ENCODE data around the gene CHST10. TPM values are rescaled to one million over a fixed set of nuclear protein-coding genes. Genes with fewer than 3 reads are reported as not detected.

CHST10 gene
- total and polyA plus RNA-seq, 10 of the 15 experiments (the other 5 are each of a cell fraction or from before 2014, with no cell fraction given) = 2.0 to 22.5 (median 15.7) TPM

DNA sequence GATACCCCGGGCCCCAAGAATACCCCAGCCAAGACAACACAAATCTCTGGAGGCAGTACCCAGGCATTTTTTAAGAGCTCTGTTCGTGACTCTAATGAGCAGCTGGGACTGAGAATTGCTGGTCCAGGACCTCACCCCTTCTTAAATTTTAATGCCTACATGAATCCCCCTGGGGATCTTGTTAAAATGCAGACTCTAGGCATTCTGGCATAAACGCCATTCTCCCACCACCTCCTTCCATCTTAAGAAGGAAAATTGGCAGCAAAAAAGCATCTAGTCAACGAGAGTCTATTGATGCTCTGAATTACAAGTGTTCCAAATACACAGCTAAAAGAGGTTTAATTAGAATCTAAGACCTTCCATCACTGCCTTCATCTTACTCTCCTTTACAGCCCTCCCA, 5.0 kb downstream of the CHST10 start:
- no peak overlapping the region for H2AFZ ChIP-seq (ENCODE audit: control insufficient read depth, low read depth, low read length)
- no peaks in the 10 kb centered on the region for H4K20me1 ChIP-seq (ENCODE audit: control insufficient read depth, insufficient read depth)
- no peak for DNase-seq (ENCODE audit: low read depth, low spot score)
- WGBS (ENCODE audit: insufficient coverage, insufficient replicate concordance, low lambda C conversion rate, missing lambda C conversion rate) = 97% methylated on average over 4 of the region's 4 CpGs
- in situ Hi-C loops (cut with MboI) = no loop called here
- no peak overlapping the region for H3K4me2 ChIP-seq (ENCODE audit: control insufficient read depth, insufficient read depth)
- ChIA-PET POLR2A (interaction anchor here (2.3 kb wide), 1 partner anchor 17 kb away, joined by 9 read pairs; no protein-coding TSS in a partner anchor), CTCF (interaction anchor here (0.7 to 3.6 kb wide), 3 partner anchors 10 to 31 kb away, joined by 3 to 15 read pairs (median 4); no protein-coding TSS in a partner anchor), SMC1A (ENCODE audit: uncharacterized antibody, unreplicated experiment) (interaction anchor here (1.6 to 2.0 kb wide), 2 partner anchors 10 to 14 kb away, joined by 4 to 6 read pairs; no protein-coding TSS in a partner anchor), RAD21 (ENCODE audit: unreplicated experiment) (interaction anchor here (1.4 to 1.6 kb wide), 2 partner anchors 16 to 18 kb away, joined by 3 to 4 read pairs; no protein-coding TSS in a partner anchor)
- no peak for FAIRE-seq
- intact Hi-C loops (cut with micrococcal nuclease; ENCODE audit: unreplicated experiment) = no loop called here
- H3K27ac ChIP-seq (ENCODE audit: control insufficient read depth, insufficient read depth) = no peak overlapping the region
- no peak overlapping the region for H3K9ac ChIP-seq (ENCODE audit: control insufficient read depth, insufficient read depth, low read length)
- H3K4me1 ChIP-seq (ENCODE audit: control insufficient read depth, insufficient read depth, low read length) = peaks cover 3% of the 10 kb centered on the region; the same call in 1 of the 2 replicates
- H3K9me3 ChIP-seq (replicated peaks; ENCODE audit: control insufficient read depth, insufficient read depth, low read length) = no peaks in the 10 kb centered on the region
- H3K36me3 ChIP-seq (ENCODE audit: control insufficient read depth in 2 of 2, insufficient read depth in 2 of 2, low read length in 1 of 2) = peaks cover 0 to 4% of the 10 kb centered on the region in 2 experiments; a peak in 2 of 4 replicates
- H3K27me3 ChIP-seq (replicated peaks in 1 of 2; ENCODE audit: control insufficient read depth in 2 of 2, insufficient read depth in 2 of 2, low read length in 1 of 2) = no peaks in the 10 kb centered on the region
- BruUV-seq (replicated peaks) = no TSS peak
- ATAC-seq = no peak
- peaks cover 19% of the 10 kb centered on the region for H3K79me2 ChIP-seq (ENCODE audit: control insufficient read depth, insufficient read depth, low read length)
- TF ChIP-seq STAT3 (IDR thresholded peaks at IDR 0.05; ENCODE audit: low read depth, low read length) = no peak
- TF ChIP-seq, protein P1, sequence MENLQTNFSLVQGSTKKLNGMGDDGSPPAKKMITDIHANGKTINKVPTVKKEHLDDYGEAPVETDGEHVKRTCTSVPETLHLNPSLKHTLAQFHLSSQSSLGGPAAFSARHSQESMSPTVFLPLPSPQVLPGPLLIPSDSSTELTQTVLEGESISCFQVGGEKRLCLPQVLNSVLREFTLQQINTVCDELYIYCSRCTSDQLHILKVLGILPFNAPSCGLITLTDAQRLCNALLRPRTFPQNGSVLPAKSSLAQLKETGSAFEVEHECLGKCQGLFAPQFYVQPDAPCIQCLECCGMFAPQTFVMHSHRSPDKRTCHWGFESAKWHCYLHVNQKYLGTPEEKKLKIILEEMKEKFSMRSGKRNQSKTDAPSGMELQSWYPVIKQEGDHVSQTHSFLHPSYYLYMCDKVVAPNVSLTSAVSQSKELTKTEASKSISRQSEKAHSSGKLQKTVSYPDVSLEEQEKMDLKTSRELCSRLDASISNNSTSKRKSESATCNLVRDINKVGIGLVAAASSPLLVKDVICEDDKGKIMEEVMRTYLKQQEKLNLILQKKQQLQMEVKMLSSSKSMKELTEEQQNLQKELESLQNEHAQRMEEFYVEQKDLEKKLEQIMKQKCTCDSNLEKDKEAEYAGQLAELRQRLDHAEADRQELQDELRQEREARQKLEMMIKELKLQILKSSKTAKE (IDR thresholded peaks at IDR 0.05; ENCODE audit: low read depth, poor library complexity, severe bottlenecking) = no peak
- TF ChIP-seq TBL1XR1 (IDR thresholded peaks at IDR 0.05; ENCODE audit: low read depth, low read length) = no peak
- no peak for TF ChIP-seq MTA3 (IDR thresholded peaks at IDR 0.05; ENCODE audit: borderline replicate concordance, low read length)
- no peak for TF ChIP-seq CBFB (IDR thresholded peaks at IDR 0.05; ENCODE audit: low read depth)
- no peak for TF ChIP-seq SMC3 (IDR thresholded peaks at IDR 0.05; ENCODE audit: borderline replicate concordance, low read length)
- no peak for TF ChIP-seq STAT1 (conservative IDR thresholded peaks at IDR 0.05)
- no peak for TF ChIP-seq ZNF274 (IDR thresholded peaks at IDR 0.05; ENCODE audit: insufficient read depth, insufficient read length)
- no peak for TF ChIP-seq ESRRA (IDR thresholded peaks at IDR 0.05; ENCODE audit: low read length)
- TF ChIP-seq ETV6 (conservative IDR thresholded peaks at IDR 0.05 in 1 of 2, IDR thresholded peaks at IDR 0.05 in 1 of 2; ENCODE audit: borderline replicate concordance in 1 of 2, low read depth in 1 of 2) = no peak
- TF ChIP-seq MYB (IDR thresholded peaks at IDR 0.05; ENCODE audit: borderline replicate concordance, low read depth, low read length) = no peak
- no peak for TF ChIP-seq NR2F1 (conservative IDR thresholded peaks at IDR 0.05)
- TF ChIP-seq, protein P2, sequence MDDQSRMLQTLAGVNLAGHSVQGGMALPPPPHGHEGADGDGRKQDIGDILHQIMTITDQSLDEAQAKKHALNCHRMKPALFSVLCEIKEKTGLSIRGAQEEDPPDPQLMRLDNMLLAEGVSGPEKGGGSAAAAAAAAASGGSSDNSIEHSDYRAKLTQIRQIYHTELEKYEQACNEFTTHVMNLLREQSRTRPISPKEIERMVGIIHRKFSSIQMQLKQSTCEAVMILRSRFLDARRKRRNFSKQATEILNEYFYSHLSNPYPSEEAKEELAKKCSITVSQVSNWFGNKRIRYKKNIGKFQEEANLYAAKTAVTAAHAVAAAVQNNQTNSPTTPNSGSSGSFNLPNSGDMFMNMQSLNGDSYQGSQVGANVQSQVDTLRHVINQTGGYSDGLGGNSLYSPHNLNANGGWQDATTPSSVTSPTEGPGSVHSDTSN (IDR thresholded peaks at IDR 0.05; ENCODE audit: insufficient replicate concordance, low read depth, low read length) = no peak
- TF ChIP-seq, protein P3, sequence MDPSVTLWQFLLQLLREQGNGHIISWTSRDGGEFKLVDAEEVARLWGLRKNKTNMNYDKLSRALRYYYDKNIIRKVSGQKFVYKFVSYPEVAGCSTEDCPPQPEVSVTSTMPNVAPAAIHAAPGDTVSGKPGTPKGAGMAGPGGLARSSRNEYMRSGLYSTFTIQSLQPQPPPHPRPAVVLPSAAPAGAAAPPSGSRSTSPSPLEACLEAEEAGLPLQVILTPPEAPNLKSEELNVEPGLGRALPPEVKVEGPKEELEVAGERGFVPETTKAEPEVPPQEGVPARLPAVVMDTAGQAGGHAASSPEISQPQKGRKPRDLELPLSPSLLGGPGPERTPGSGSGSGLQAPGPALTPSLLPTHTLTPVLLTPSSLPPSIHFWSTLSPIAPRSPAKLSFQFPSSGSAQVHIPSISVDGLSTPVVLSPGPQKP (IDR thresholded peaks at IDR 0.05; ENCODE audit: low read depth, low read length) = no peak
- TF ChIP-seq, protein P4, sequence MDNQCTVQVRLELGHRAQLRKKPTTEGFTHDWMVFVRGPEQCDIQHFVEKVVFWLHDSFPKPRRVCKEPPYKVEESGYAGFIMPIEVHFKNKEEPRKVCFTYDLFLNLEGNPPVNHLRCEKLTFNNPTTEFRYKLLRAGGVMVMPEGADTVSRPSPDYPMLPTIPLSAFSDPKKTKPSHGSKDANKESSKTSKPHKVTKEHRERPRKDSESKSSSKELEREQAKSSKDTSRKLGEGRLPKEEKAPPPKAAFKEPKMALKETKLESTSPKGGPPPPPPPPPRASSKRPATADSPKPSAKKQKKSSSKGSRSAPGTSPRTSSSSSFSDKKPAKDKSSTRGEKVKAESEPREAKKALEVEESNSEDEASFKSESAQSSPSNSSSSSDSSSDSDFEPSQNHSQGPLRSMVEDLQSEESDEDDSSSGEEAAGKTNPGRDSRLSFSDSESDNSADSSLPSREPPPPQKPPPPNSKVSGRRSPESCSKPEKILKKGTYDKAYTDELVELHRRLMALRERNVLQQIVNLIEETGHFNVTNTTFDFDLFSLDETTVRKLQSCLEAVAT (IDR thresholded peaks at IDR 0.05) = no peak
- no peak overlapping the region for H3K4me3 ChIP-seq

All from GM12878 (cell line).